ENCODE data around the gene TMEM273. TPM values are rescaled to one million over a fixed set of nuclear protein-coding genes. Genes with fewer than 3 reads are reported as not detected.
"Not testable (repeated sequence)": the region's sequence is repeated elsewhere in the genome, so short reads cannot be mapped to it uniquely, and the experiment has no call there.

TMEM273 gene
- total RNA-seq, 1 donor from 2014 or later: 36.4 TPM

DNA sequence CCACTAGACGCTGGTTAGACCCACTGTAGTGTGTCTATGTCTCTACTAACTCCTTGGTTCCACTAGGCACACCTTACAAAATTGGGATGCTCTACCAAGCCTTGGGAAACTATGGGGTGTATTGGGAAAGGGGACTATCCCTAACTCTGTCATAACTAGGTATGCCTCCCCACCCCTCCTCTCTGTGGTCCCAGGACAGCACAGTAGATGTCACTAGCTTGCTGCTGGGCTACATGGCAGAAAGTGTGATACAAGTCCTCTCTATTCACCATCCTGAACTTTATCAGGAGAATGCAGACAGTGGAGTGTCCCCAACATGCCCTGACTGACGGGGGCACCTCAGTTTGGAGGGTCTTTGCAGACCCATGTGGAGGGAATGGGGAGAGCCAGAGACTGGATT, 30.3 kb upstream of the TMEM273 start:
- intact Hi-C loops (cut with micrococcal nuclease): no loop called here
- Mint-ChIP-seq H3K9me3 (no peaks in the 10 kb centered on the region), H3K4me3 (no peak overlapping the region), H3K4me1 (peaks cover 6% of the 10 kb centered on the region), H3K36me3 (ENCODE audit: low read depth) (no peaks in the 10 kb centered on the region), H3K27ac (no peak overlapping the region), H3K27me3 (peaks cover 48% of the 10 kb centered on the region)
- no peak for DNase-seq

DNA sequence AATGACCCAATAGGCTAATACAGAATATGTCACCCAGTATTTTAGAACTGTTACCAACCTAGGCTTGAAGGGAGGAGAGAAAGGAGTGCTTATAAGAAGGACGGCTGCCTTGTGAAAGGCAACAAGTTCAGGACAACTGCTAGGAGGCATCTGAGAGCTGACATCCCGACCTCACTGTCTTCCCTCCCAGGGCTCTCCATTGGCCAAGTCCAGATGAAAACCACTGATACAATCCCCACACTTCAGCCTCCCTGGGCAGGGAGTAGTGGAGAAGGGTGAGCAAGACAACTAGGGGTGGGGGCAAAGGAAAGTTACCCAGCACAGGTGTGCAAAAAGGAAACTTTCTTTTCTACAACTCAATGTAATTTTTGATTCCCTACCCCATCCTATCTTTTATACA, 29.5 kb upstream of the TMEM273 start:
- peaks cover 53% of the 10 kb centered on the region for H3K27me3 Mint-ChIP-seq
- intact Hi-C loops (cut with micrococcal nuclease): no loop called here

DNA sequence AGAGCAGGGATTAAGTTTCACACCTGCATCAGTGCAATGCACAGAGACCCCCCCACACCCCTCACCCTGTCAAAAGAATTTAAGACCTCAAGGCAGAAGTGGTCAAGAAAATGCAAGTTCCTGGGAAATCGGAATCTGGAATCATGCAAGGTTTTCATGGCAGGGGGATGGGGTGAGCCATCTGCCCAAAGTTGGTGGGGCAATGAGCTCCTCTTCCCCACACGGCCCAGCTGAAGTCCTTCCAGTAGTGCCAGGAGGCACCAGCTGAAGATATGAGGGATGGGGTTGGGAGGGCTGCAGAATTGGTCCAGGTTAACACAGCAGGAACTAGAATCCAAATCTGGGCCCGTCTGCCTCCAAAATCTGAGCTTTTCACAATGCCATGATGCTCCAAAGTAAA, 25.0 kb upstream of the TMEM273 start:
- H3K27me3 Mint-ChIP-seq: peaks cover 48% of the 10 kb centered on the region
- H3K4me1 Mint-ChIP-seq: peaks cover 9% of the 10 kb centered on the region
- no peak overlapping the region for H3K27ac Mint-ChIP-seq
- no peak for DNase-seq
- H3K9me3 Mint-ChIP-seq: no peaks in the 10 kb centered on the region
- no peaks in the 10 kb centered on the region for H3K36me3 Mint-ChIP-seq (ENCODE audit: low read depth)
- H3K4me3 Mint-ChIP-seq: no peak overlapping the region
- intact Hi-C loops (cut with micrococcal nuclease): no loop called here

More for the DNA sequence above, 29.5 kb upstream of the TMEM273 start:
- no peak overlapping the region for H3K4me3 Mint-ChIP-seq
- H3K9me3 Mint-ChIP-seq: no peaks in the 10 kb centered on the region
- H3K4me1 Mint-ChIP-seq: peaks cover 6% of the 10 kb centered on the region
- H3K36me3 Mint-ChIP-seq (ENCODE audit: low read depth): no peaks in the 10 kb centered on the region
- no peak for DNase-seq
- H3K27ac Mint-ChIP-seq: no peak overlapping the region

DNA sequence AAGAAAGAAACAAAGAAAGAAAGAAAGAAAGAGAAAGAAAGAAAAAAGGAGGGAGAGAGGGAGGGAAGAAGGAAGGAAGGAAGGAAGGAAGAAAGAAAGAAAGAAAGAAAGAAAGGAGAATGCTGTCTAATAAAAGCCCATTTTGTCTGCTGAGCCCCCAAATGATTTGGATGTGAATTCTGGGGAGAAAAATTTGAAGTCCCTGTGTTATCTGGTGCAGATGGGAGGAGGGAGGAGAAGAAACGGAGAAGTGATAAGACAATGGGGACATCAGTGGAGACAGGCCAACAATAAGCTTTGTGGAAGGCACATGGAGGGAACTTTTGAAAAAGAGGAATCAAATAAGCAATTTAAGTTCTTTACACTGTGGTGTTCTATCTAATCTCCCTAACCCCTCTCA, 24.6 kb upstream of the TMEM273 start:
- Mint-ChIP-seq H3K4me3 (no peak overlapping the region), H3K27ac (no peak overlapping the region), H3K4me1 (peaks cover 9% of the 10 kb centered on the region), H3K9me3 (no peaks in the 10 kb centered on the region), H3K27me3 (peaks cover 46% of the 10 kb centered on the region), H3K36me3 (ENCODE audit: low read depth) (no peaks in the 10 kb centered on the region)
- intact Hi-C loops (cut with micrococcal nuclease): no loop called here
- no peak for DNase-seq

DNA sequence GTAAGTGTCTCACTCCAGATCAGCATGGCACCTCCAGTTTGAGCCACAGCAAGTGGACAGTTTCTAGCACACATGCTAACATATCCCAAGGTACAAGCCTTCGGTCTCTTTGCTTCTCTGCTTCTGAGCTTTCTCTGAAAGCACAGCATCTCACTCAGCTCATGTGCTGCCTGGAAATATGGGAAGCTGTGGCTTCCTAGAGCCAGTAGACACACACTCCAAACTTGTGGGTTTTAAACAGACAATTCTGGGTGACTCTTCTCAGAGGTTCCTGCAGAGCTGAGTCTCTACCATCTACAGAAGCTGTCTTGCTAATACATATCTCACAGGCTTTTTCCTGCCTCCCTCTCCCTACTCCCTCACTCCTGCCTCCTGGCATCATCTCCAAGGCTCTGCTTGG, 23.9 kb upstream of the TMEM273 start:
- intact Hi-C loops (cut with micrococcal nuclease): no loop called here
- peaks cover 6% of the 10 kb centered on the region for H3K4me1 Mint-ChIP-seq
- no peaks in the 10 kb centered on the region for H3K9me3 Mint-ChIP-seq
- peaks cover 40% of the 10 kb centered on the region for H3K27me3 Mint-ChIP-seq
- H3K36me3 Mint-ChIP-seq (ENCODE audit: low read depth): no peaks in the 10 kb centered on the region
- H3K4me3 Mint-ChIP-seq: no peak overlapping the region
- DNase-seq: no peak
- no peak overlapping the region for H3K27ac Mint-ChIP-seq

DNA sequence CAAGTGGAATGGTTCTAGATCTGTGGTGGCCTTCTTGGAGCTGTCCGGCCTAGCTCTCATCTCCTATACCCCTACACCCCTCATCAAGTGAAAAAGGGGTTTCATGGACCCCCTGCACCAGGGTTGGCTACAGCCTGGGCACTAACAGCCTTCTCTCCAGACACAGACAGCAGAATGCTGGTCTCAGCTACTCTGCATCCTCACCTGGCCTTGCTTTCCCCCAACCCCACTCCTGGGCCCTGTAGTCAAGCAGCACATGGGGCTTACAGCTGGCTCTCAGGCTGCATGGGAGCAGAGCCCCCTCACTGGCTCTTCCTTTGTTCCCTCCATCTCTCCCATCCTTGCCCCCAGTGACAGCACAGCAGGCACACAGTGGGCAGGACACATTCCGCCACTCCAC, 20.8 kb upstream of the TMEM273 start:
- no peaks in the 10 kb centered on the region for H3K9me3 Mint-ChIP-seq
- intact Hi-C loops (cut with micrococcal nuclease): no loop called here
- H3K4me3 Mint-ChIP-seq: no peak overlapping the region
- H3K4me1 Mint-ChIP-seq: peaks cover 3% of the 10 kb centered on the region
- no peaks in the 10 kb centered on the region for H3K36me3 Mint-ChIP-seq (ENCODE audit: low read depth)
- peaks cover 41% of the 10 kb centered on the region for H3K27me3 Mint-ChIP-seq
- DNase-seq: peak; percentile 43
- no peak overlapping the region for H3K27ac Mint-ChIP-seq

DNA sequence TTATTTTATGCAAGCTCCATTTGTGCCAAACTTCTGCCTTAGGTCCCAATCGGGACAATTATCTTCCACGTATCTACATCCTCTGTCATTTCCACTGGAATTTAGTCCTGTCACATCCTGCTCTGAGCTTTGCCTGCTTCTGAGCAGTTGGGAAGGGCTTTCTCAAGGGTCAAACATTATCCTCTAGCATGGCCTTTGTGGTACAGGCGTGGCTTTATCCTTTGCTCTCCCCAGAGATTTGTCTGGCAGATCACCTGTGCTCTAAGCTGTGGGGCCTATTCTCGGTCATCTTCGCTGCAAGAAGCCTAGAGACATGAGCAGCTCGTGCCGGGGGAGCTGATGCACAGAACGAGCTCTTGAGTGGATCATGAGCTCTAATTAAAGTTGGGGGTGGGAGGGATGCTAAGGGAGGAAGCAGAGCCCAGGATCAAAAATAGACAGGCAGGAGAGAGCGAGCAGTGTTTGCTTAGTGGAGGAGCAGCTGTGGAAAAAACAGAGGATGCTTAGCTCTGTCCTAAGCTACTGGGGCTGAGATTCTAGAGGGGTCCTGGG, 19.8 kb upstream of the TMEM273 start:
- peak; percentile 36 for DNase-seq
- no peaks in the 10 kb centered on the region for H3K9me3 Mint-ChIP-seq
- H3K4me3 Mint-ChIP-seq: no peak overlapping the region
- peaks cover 44% of the 10 kb centered on the region for H3K27me3 Mint-ChIP-seq
- intact Hi-C loops (cut with micrococcal nuclease): no loop called here
- peaks cover 3% of the 10 kb centered on the region for H3K4me1 Mint-ChIP-seq
- no peaks in the 10 kb centered on the region for H3K36me3 Mint-ChIP-seq (ENCODE audit: low read depth)
- no peak overlapping the region for H3K27ac Mint-ChIP-seq

DNA sequence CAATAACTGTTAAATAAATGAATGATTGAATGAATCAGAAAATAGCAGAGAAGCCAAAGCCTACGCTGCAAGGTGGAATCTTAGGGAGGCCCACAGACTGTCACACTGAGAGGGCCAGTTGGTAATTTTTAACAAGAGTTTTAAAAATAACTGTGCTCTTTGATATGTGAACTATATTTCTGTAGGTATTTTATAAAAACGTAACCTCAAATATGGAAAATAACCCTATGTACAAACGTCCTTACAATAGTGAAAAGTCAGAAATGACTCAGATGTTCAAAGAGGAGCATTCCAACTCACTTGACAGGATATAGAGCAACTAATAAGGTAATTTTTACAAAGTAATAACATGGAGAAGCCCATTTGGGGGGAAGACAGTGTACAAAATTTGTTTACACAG, 18.9 kb upstream of the TMEM273 start:
- Mint-ChIP-seq H3K4me3 (no peak overlapping the region), H3K9me3 (no peaks in the 10 kb centered on the region), H3K27ac (no peak overlapping the region), H3K4me1 (peaks cover under 1% of the 10 kb centered on the region), H3K27me3 (peaks cover 41% of the 10 kb centered on the region), H3K36me3 (ENCODE audit: low read depth) (no peaks in the 10 kb centered on the region)
- no peak for DNase-seq
- intact Hi-C loops (cut with micrococcal nuclease): no loop called here

DNA sequence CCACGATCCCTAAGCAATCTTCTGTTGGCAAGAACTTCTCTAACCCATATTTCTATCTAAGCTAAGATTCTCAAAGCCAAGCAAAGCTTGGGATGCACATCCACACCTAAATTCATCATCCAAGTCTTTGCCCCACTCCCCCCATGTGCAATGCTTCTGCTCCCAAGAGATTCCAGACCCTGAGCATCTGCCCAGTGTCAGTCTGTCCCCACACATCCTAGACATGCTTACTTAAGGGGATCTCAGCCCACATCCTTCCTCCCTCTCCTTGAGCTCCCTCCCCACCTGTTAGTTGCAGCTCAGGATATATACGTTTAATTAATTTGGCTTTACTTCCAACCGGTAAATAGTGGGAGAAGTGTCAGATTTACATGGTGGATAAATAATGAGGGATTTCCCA, 17.0 kb upstream of the TMEM273 start:
- no peaks in the 10 kb centered on the region for H3K4me1 Mint-ChIP-seq
- H3K9me3 Mint-ChIP-seq: no peaks in the 10 kb centered on the region
- no peak overlapping the region for H3K4me3 Mint-ChIP-seq
- no peaks in the 10 kb centered on the region for H3K36me3 Mint-ChIP-seq (ENCODE audit: low read depth)
- peaks cover 42% of the 10 kb centered on the region for H3K27me3 Mint-ChIP-seq
- no peak for DNase-seq
- intact Hi-C loops (cut with micrococcal nuclease): no loop called here
- no peak overlapping the region for H3K27ac Mint-ChIP-seq

DNA sequence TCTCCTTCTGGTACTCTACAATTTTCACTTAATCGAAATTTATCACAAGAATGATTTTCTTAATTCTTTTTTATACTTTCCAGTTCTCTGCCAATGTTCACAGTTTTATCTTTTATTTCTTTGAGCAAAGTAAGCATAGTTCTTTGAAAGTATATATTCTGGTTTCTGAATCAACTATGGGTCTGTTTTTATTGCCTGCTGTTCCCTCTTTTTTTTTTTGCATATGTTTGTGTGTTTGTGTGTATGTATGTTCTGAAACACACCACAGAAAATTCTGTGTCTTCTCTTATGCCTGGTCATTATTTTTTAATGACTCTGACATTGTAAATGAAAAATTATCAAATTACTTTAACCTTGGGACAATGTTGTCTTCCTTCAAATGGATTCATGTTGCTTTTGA, 15.9 kb upstream of the TMEM273 start:
- H3K36me3 Mint-ChIP-seq (ENCODE audit: low read depth): no peaks in the 10 kb centered on the region
- H3K9me3 Mint-ChIP-seq: no peaks in the 10 kb centered on the region
- no peak overlapping the region for H3K4me3 Mint-ChIP-seq
- H3K27me3 Mint-ChIP-seq: peaks cover 53% of the 10 kb centered on the region
- no peaks in the 10 kb centered on the region for H3K4me1 Mint-ChIP-seq
- H3K27ac Mint-ChIP-seq: no peak overlapping the region
- intact Hi-C loops (cut with micrococcal nuclease): no loop called here
- no peak for DNase-seq

DNA sequence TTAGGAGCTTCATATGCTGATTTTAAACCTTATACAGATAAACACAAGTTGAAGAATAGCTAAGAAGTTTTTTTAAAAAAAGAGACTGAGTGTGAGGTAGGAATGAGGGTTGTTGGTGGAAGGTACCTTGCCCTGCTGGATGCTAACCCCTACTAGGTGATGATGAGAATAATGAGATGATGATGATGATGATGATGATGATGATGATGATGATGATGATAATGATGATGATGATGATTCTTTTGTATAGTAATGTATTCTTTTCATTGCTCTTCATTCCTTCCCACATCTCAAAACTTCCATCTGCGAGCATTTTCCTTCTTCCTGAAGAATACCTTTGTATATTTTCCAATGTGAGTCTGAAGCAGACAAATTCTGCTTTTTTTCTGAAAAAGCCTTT, 14.1 kb upstream of the TMEM273 start:
- intact Hi-C loops (cut with micrococcal nuclease): no loop called here
- Mint-ChIP-seq H3K27ac (no peak overlapping the region), H3K9me3 (no peaks in the 10 kb centered on the region), H3K4me1 (no peaks in the 10 kb centered on the region), H3K27me3 (peaks cover 67% of the 10 kb centered on the region), H3K36me3 (ENCODE audit: low read depth) (no peaks in the 10 kb centered on the region), H3K4me3 (no peak overlapping the region)
- DNase-seq: no peak

DNA sequence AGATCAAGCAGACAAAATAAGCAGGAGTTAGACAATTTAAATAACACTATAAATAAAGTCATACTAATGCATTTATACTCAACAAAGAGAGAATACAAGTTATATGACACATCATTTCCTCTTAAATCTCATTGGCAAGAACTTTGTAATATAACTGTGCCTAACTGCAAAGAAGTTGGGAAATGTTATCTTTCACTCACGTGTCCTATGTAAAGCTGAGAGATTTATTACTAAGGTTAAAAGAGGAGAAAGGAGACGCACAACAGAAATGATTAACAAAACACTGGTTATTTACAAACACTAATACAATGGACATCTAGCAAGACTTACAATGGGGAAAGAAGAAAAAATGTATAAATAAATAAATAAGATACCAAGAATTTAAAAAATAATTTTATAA, 12.7 kb upstream of the TMEM273 start:
- Mint-ChIP-seq H3K36me3 (ENCODE audit: low read depth) (no peaks in the 10 kb centered on the region), H3K27me3 (peaks cover 67% of the 10 kb centered on the region), H3K4me3 (no peak overlapping the region), H3K9me3 (peaks cover 5% of the 10 kb centered on the region), H3K4me1 (no peaks in the 10 kb centered on the region), H3K27ac (no peak overlapping the region)
- DNase-seq: no peak
- intact Hi-C loops (cut with micrococcal nuclease): no loop called here

DNA sequence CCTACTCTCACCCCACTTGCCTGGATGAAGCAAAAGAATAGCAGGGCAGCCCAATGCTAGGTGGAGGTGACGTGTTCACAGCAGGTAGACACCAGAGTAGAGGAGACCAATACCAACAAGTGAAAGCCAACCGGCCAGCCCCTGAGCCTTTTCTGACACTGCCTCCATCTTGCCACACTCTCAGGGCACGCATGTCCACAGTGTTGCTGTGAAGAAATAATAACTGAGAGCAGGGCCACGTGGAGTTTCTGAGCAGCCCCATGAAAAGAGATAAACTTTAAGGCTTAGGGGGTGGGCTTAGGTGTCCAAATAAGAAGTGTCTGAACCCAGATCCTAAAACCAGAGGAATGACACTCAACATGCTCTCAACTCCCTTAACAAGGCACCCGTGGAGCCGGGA, 9.0 kb upstream of the TMEM273 start:
- Mint-ChIP-seq H3K4me3 (no peak overlapping the region), H3K9me3 (peaks cover 9% of the 10 kb centered on the region), H3K27me3 (peaks cover 41% of the 10 kb centered on the region), H3K4me1 (peaks cover 9% of the 10 kb centered on the region), H3K36me3 (ENCODE audit: low read depth) (peaks cover 2% of the 10 kb centered on the region), H3K27ac (no peak overlapping the region)
- DNase-seq: peak; percentile 37
- intact Hi-C loops (cut with micrococcal nuclease): no loop called here

DNA sequence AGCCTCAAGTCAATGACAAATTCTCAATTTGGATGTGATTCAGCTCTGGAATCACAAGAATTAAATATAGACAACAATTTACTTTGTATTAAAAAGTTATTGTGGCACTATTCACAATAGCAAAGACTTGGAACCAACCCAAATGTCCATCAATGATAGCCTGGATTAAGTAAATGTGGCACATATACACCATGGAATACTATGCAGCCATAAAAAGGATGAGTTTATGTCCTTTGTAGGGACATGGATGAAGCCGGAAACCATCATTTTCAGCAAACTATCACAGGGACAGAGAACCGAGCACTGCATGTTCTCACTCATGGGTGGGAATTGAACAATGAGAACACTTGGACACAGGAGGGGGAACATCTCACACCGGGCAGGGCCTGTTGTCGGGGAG, 7.7 kb upstream of the TMEM273 start:
- peaks cover 13% of the 10 kb centered on the region for H3K4me1 Mint-ChIP-seq
- intact Hi-C loops (cut with micrococcal nuclease); H3K36me3 Mint-ChIP-seq (ENCODE audit: low read depth): not testable (repeated sequence)

DNA sequence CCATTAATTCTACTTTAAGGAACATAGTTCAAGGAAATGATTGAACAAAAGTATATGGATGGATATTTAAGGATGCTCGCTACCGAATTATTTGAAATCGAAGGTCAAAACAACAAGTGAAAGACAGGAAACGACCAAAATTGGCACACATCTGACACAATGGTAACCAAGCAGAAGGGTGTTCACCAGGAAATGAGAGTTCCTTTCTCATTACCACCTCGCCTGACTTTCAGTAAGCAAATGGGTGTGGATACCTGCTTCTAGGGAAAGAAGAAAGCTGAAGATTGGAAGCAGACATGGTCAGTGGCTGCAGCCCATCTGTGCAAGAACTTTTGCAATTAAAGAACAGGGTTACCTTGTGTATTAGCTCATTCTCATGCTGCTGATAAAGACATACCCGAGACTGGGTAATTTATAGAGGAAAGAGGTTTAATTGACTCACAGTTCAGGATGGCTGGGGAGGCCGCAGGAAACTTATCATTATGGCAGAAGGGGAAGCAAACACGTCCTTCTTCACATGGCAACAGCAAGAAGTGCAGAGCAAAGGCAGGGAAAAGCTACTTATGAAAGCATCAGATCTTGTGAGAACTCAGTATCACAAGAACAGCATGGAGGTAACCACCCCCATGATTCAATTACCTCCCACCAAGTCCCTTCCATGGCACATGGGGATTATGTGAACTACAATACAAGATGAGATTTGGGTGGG, 6.2 kb upstream of the TMEM273 start:
- Mint-ChIP-seq H3K4me3 (no peak overlapping the region), H3K36me3 (ENCODE audit: low read depth) (peaks cover 2% of the 10 kb centered on the region), H3K9me3 (peaks cover 9% of the 10 kb centered on the region), H3K4me1 (peaks cover 26% of the 10 kb centered on the region), H3K27ac (peak overlapping the region; percentile 30), H3K27me3 (peaks cover 26% of the 10 kb centered on the region)
- peak; percentile 52 for DNase-seq
- intact Hi-C loops (cut with micrococcal nuclease): no loop called here

More for the DNA sequence above, 7.7 kb upstream of the TMEM273 start:
- not testable (repeated sequence) for H3K9me3 Mint-ChIP-seq, H3K27ac Mint-ChIP-seq, H3K4me3 Mint-ChIP-seq, DNase-seq
- peaks cover 38% of the 10 kb centered on the region for H3K27me3 Mint-ChIP-seq
